Spinal cord (tissue), 10 donors: Measurements from ENCODE around the gene ARF1. TPM values are rescaled to one million over a fixed set of nuclear protein-coding genes. Genes with fewer than 3 reads are reported as not detected.

Experiments used
- DNase-seq, 6 donors: peaks; one replicate each; pipeline versions ENCODE4 v3.0.0 to v3.0.0-alpha.2; 2013 to 2015; ENCODE audit warnings: low spot score in 6 of 6, low read depth in 4 of 6
- H3K27ac ChIP-seq: one replicate; pipeline ENCODE4 v1.5.1; 2013; ENCODE audit warnings: low read depth, low read length, control low read depth
- H3K27me3 ChIP-seq: one replicate; pipeline ENCODE4 v1.6.1; 2013; ENCODE audit warnings: low read length; ENCODE audit not compliant: control insufficient read depth, insufficient read depth
- H3K36me3 ChIP-seq: one replicate; pipeline ENCODE4 v1.6.1; 2013; ENCODE audit warnings: low read length; ENCODE audit not compliant: control insufficient read depth, insufficient read depth
- H3K4me1 ChIP-seq: one replicate; pipeline ENCODE4 v1.6.1; 2013; ENCODE audit warnings: low read length; ENCODE audit not compliant: control insufficient read depth, insufficient read depth
- H3K4me3 ChIP-seq: one replicate; pipeline ENCODE4 v1.5.1; 2013; ENCODE audit warnings: low read depth, low read length, control low read depth
- H3K9me3 ChIP-seq: one replicate; pipeline ENCODE4 v1.6.1; 2013; ENCODE audit warnings: low read length; ENCODE audit not compliant: control insufficient read depth, insufficient read depth
- WGBS: methylation state at CpG from one replicate; pipeline ENCODE4 v1.1.5; 2013; ENCODE audit warnings: missing lambda C conversion rate; ENCODE audit not compliant: insufficient coverage; 5-methylcytosine and 5-hydroxymethylcytosine counted together
- polyA plus RNA-seq, 2 donors: library from polyadenylated mRNA; unstranded; fragments of 120-200 nt; gene quantifications; one replicate each; pipeline ENCODE4 v1.2.1, GENCODE V29; 2013; ENCODE audit not compliant: insufficient read length in 2 of 2
- total RNA-seq, 2 donors: library from RNA; depleted of rRNA in 1 of 2; stranded (reverse); fragments of 120-200 nt in 1 of 2; fragments of >200 nt in 1 of 2; gene quantifications; one replicate each; pipeline versions ENCODE4 v1.2.3 to v1.2.4, GENCODE V29; 2013 to 2014
- donor health status: healthy.

The ARF1 gene
- total and polyA plus RNA-seq, 4 donors: 119 to 377 (median 244) TPM

DNA sequence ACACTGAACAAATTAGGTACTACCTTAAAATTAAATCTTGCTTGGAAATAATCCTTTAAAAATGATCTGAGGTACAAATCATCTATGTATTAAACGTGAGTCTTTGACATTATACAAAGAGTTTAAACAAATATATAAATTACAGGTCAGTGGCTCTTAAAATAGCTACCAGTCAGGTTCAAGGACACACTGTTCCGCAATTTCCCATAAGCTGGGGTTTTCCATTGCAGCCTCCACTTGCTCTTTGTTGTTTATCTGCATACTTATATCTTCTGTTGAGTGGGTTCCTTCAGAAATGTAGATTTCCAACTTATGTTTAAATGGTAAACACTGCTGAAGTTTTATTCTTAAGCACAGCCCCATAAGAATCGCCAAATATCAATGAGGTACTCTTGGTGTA, 32.3 kb downstream of the ARF1 start:
- no peaks in the 10 kb centered on the region for H3K27me3 ChIP-seq
- no peak overlapping the region for H3K4me3 ChIP-seq
- DNase-seq: no peak
- H3K9me3 ChIP-seq: no peaks in the 10 kb centered on the region
- no CpG with 5 or more reads among the region's 3 CpGs for WGBS
- no peaks in the 10 kb centered on the region for H3K36me3 ChIP-seq
- H3K4me1 ChIP-seq: peaks cover 5% of the 10 kb centered on the region
- H3K27ac ChIP-seq: no peak overlapping the region

GRCh38 chr1:228117335-228117734, 34.8 kb downstream of the ARF1 start:
- no CpG with 5 or more reads among the region's 4 CpGs for WGBS
- no peaks in the 10 kb centered on the region for H3K9me3 ChIP-seq
- H3K27me3 ChIP-seq: no peaks in the 10 kb centered on the region

DNA sequence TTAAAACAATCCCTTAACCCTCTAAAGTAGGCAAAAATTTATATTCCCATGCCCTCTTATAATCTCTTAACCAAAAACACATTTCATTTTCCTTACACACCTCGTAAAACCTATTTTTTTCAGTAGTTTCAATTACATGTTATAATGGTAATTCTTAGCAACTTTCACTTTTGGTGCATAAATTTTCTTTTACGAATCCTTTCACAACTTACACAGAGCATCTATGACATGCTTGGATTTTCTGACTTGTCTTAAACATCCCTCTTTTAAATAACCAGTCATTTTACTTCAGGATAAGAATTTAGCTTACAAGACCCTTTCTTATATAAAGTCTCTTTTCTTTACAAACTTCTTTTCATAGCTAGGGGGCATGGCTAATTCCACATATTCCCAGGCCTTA, 35.5 kb downstream of the ARF1 start:
- H3K27ac ChIP-seq: no peak overlapping the region
- H3K36me3 ChIP-seq: no peaks in the 10 kb centered on the region
- DNase-seq: no peak
- no peaks in the 10 kb centered on the region for H3K27me3 ChIP-seq
- no peaks in the 10 kb centered on the region for H3K9me3 ChIP-seq
- no CpG with 5 or more reads among the region's 2 CpGs for WGBS
- H3K4me3 ChIP-seq: no peak overlapping the region
- no peaks in the 10 kb centered on the region for H3K4me1 ChIP-seq

More at GRCh38 chr1:228117335-228117734, 34.8 kb downstream of the ARF1 start:
- Histone ChIP-seq H3K4me1 (no peaks in the 10 kb centered on the region), H3K27ac (no peak overlapping the region), H3K4me3 (no peak overlapping the region), H3K36me3 (no peaks in the 10 kb centered on the region)
- no peak for DNase-seq

DNA sequence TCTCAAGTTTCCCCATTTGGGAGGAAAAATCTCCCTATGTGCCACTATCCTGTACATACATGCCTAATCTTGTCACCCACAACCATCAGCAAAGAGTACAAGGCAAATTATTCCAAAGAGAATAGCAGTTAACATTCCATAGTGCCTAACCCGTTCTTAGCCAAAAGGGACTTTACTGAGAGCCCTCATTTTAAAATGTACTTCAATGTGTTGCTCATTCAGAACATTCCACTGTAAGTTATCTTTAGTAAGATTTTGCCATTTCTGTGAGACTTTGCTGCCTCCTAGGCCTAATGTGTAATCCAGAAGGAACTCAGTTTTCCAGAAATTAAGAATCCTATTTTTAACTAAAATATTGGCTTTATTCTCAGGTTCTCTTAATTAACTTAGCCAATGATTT, 37.8 kb downstream of the ARF1 start:
- H3K4me3 ChIP-seq: no peak overlapping the region
- no peak overlapping the region for H3K27ac ChIP-seq
- WGBS: no CpG with 5 or more reads among the region's 1 CpG
- DNase-seq: no peak
- no peaks in the 10 kb centered on the region for H3K36me3 ChIP-seq
- H3K27me3 ChIP-seq: no peaks in the 10 kb centered on the region
- no peaks in the 10 kb centered on the region for H3K4me1 ChIP-seq
- H3K9me3 ChIP-seq: no peaks in the 10 kb centered on the region

DNA sequence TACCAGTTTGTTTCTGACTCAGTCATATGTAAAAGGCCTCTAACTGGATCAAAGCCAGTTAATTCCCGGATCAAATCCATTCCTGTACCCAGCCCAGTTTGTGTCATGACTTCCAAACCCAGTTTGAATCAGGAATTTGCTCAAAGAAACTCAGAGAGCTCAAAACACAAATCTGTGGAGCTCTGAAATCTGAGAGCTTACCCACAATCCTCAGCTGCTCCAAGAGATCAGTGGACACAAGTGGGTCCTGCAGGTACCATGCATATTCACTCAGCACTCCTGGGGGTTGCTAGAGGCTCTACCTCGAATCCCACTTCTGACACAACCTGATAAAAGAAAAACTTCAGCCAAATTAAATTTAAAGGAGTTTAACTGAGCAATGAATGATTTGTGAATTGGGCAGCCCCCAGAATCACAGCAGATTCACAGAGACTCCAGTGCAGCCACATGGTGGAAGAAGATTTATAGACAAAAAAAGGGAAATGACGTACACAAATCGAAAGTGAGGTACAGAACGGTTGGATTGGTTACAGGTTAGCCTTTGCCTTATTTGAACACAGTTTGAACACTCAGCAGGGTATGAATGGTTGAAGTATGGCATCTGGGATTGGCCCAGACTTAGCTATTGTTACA, 38.5 kb downstream of the ARF1 start:
- Histone ChIP-seq H3K36me3 (no peaks in the 10 kb centered on the region), H3K9me3 (no peaks in the 10 kb centered on the region), H3K27me3 (no peaks in the 10 kb centered on the region), H3K27ac (no peak overlapping the region), H3K4me3 (no peak overlapping the region), H3K4me1 (no peaks in the 10 kb centered on the region)
- DNase-seq: no peak
- 73% methylated on average over 4 of the region's 5 CpGs for WGBS

DNA sequence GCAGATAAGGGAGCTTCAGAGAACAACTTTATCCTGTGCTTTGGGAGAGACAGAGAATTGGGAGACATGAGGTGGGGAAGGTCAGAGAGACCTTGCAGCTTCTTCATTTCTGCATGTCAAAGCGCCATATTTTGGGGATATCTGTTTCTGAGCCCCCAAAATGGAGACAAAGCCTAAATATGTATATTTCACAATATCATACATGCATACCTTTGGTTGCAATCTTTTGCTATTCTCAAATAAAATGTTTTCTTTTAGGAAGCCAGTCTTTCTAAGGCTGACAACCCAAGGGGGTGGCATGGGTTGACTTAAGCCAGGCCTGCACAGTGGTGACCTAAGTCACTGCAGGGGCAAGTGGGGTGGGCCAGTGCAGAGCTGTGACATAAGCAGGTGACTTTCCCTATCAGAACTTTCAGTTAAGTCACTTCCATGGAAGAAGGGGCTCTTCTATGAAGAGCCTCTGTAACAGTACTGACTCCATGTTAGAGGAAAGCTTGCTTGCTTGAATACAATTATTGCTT, 40.5 kb downstream of the ARF1 start:
- WGBS: no CpG with 5 or more reads among the region's 1 CpG
- Histone ChIP-seq H3K27ac (no peak overlapping the region), H3K4me3 (no peak overlapping the region), H3K27me3 (no peaks in the 10 kb centered on the region), H3K4me1 (no peaks in the 10 kb centered on the region), H3K9me3 (no peaks in the 10 kb centered on the region), H3K36me3 (no peaks in the 10 kb centered on the region)
- DNase-seq: no peak

DNA sequence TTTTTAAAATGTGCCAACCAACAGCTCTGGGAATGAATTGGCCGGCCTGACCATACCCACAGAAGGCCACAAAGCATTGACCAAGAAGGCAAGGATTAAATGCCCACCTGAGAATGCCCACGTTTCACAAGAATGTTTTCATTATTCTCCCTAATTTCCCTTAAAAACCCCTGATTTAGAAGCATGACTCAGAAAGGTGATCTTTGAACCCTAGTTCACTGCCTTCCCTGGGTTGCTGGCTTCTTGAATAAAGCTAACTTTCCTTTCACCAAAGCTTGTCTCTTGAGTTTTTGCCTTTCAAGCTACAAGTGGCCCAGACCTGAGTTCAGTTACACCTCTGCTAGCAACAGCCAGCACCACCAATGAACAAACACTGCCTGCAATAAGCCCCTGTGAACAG, 41.0 kb downstream of the ARF1 start:
- Histone ChIP-seq H3K36me3 (no peaks in the 10 kb centered on the region), H3K27me3 (no peaks in the 10 kb centered on the region), H3K4me1 (no peaks in the 10 kb centered on the region), H3K4me3 (no peak overlapping the region), H3K27ac (no peak overlapping the region), H3K9me3 (no peaks in the 10 kb centered on the region)
- WGBS: 60% methylated on average over 2 of the region's 2 CpGs
- DNase-seq: no peak

- DNase-seq: no peak
- Histone ChIP-seq H3K36me3 (no peaks in the 10 kb centered on the region), H3K9me3 (no peaks in the 10 kb centered on the region), H3K27ac (no peak overlapping the region), H3K4me1 (no peaks in the 10 kb centered on the region), H3K4me3 (no peak overlapping the region), H3K27me3 (peaks cover under 1% of the 10 kb centered on the region)
- WGBS: 73% methylated on average over 4 of the region's 5 CpGs
Observed at GRCh38 chr1:228125185-228125584, 42.7 kb downstream of the ARF1 start.

- Histone ChIP-seq H3K9me3 (no peaks in the 10 kb centered on the region), H3K4me3 (no peak overlapping the region), H3K27ac (no peak overlapping the region), H3K4me1 (no peaks in the 10 kb centered on the region), H3K27me3 (peaks cover 10% of the 10 kb centered on the region), H3K36me3 (no peaks in the 10 kb centered on the region)
- 91% methylated on average over 1 of the region's 2 CpGs for WGBS
- no peak for DNase-seq
Observed at GRCh38 chr1:228131766-228132165, 49.3 kb downstream of the ARF1 start.

DNA sequence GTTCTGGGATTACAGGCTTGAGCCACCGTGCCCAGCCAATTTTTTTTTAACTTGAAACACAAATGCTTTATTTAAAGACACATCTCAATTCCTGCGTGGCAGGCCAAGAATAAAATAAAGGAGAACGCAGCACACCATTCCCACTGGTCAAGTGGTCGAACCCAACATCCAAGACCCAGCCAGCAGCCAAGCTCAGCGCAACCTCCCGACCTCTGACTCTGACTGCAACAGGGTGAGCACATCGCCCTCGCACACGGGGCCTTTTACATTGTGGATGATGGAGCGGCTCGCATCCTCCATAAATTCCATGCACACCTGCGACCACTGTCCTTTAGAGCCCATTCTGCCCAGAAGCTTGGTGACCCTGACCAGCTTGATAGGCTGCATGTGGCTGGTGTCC, 52.1 kb downstream of the ARF1 start:
- Histone ChIP-seq H3K4me1 (peaks cover 5% of the 10 kb centered on the region), H3K36me3 (no peaks in the 10 kb centered on the region), H3K27ac (no peak overlapping the region), H3K4me3 (no peak overlapping the region), H3K9me3 (no peaks in the 10 kb centered on the region), H3K27me3 (peaks cover 10% of the 10 kb centered on the region)
- WGBS: 82% methylated on average over 9 of the region's 12 CpGs
- DNase-seq: no peak
